KOPT-K1 (cell line): ENCODE data around the gene PSMD14.
A peak's percentile ranks its signal among the peaks of the same experiment; 100 is the strongest.
"Not testable (repeated sequence)": the region's sequence is repeated elsewhere in the genome, so short reads cannot be mapped to it uniquely, and the experiment has no call there.

Source experiments
- H3K27ac ChIP-seq: fragments of 200-600 bp; sonication (generic); 2 replicates; pipeline ENCODE4 v1.5.1; 2016; ENCODE audit warnings: antibody characterized with exemption, mild to moderate bottlenecking, low read depth, low read length; ENCODE audit not compliant: poor library complexity, severe bottlenecking
- H3K36me3 ChIP-seq: fragments of 200-600 bp; sonication (generic); 2 replicates; pipeline ENCODE4 v1.5.1; 2017; ENCODE audit warnings: antibody characterized with exemption, mild to moderate bottlenecking, low read length, moderate library complexity; ENCODE audit not compliant: insufficient read depth
- H3K9me3 ChIP-seq: fragments of 200-600 bp; sonication (generic); 2 replicates; pipeline ENCODE4 v1.5.1; 2017; ENCODE audit warnings: antibody characterized with exemption, low read length, mild to moderate bottlenecking; ENCODE audit not compliant: insufficient read depth, poor library complexity, severe bottlenecking

PSMD14 gene

DNA sequence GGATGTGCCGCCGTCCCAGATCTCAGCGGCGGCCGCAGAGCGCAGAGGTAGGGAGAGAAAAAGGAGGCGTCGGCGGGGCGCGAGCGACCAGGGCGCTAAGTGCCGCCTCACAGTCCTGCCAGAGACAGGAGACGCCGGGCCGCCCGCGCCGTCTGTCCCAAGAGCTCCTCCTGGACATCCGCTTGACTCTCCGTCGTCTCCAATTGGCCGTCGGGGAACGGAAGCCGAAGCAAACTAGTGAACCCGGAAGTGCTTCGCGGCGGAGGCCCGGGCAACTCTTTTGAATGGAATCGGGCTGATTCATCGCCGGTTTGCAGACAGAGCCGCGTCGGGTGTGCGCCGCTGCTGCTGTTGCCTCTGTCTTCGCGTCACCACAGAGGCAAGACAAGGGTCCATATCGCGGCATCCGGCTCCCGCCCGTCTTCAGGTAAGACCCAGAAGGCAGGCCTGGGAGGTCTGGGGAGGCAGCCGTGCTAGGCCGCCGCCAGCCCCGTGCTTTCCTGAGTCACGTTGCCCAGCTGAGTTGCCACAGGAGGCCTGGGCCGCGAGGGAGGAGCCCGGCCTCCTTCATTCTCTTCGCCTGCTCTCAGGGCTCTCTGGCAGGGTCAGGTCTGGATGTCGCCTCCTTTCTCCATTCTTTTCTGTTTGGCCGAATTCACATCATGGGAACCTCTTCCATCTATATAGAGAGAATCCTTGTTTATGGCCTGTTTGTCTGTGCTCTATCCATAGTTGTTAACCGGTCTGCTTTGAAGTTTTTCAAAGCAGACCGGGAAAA lies at the start of gene PSMD14:
PSMD14 (plus strand) TSS at position 248 of the 778 bp plus-strand sequence. CDS start 10,401 bp downstream, outside the sequence.
- peak within 1 kb of the TSS; percentile 82 for H3K27ac ChIP-seq
- peaks cover 5% of the 10 kb centered on the region; the same call in 1 of the 2 replicates for H3K36me3 ChIP-seq
- peaks cover 14% of the 10 kb centered on the region for H3K9me3 ChIP-seq

GRCh38 chr2:161265874-161266273 lies 42.4 kb upstream of the PSMD14 start:
- Histone ChIP-seq H3K36me3 (no peaks in the 10 kb centered on the region), H3K9me3 (no peaks in the 10 kb centered on the region), H3K27ac (no peak overlapping the region)

DNA sequence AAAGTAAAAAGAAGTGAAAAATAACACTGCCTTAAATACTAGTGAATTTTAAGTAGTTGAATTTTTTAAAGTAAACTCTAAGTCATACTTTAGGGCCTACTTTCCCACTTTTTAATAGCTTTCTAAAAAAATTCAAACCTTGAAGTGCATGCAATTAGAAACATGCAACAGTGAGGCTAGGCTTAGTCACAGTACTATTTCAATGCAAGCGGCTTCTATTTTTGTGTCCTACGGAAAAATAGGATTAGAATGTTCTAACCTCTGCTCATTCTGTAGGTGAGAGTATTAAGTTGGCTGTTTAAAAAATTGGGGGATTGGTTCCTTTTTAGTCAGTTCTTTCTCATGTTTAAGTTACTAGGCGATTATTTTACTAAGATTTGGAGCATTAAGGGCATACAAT lies 39.1 kb upstream of the PSMD14 start:
- Histone ChIP-seq H3K36me3 (no peaks in the 10 kb centered on the region), H3K27ac (no peak overlapping the region), H3K9me3 (no peaks in the 10 kb centered on the region)

GRCh38 chr2:161273038-161273760 lies 35.0 kb upstream of the PSMD14 start:
- H3K9me3 ChIP-seq: no peaks in the 10 kb centered on the region
- H3K27ac ChIP-seq: no peak overlapping the region
- no peaks in the 10 kb centered on the region for H3K36me3 ChIP-seq

DNA sequence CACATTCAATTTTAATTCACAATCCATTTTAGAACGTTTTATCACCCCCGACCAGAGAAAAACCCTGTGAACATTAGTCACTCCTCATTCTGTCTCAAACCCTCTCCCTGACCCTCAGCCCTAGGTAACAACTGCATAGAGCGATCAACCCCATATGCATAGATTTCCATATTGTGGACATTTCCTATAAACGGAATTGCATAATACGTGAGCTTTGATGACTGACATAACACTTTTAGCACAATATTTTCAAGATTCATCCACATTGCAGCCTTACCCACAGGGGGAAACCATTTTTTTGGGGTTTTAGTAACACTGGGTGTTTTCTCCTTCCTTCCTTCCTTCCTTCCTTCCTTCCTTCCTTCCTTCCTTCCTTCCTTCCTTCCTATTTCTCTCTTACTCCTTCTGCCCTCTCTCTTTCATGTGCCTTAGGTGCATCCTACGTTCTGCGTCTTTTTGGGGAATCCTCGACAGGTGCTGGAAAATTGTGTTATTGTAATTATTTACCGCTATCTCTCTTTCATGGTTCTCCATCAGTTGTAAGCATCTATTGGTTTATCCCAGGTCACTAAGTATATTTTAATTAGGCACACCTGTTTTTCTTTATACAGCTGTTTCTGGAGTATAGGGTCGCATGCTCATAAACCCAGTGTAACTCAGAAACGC lies 29.5 kb upstream of the PSMD14 start:
- H3K27ac ChIP-seq, H3K36me3 ChIP-seq: not testable (repeated sequence)

GRCh38 chr2:161279230-161279815 lies 28.9 kb upstream of the PSMD14 start:
- H3K27ac ChIP-seq, H3K36me3 ChIP-seq, H3K9me3 ChIP-seq: not testable (repeated sequence)

More for the DNA sequence above, 29.5 kb upstream of the PSMD14 start:
- not testable (repeated sequence) for H3K9me3 ChIP-seq

- H3K27ac ChIP-seq, H3K36me3 ChIP-seq, H3K9me3 ChIP-seq: not testable (repeated sequence)
Measured at GRCh38 chr2:161280906-161281323, 27.3 kb upstream of the PSMD14 start.

DNA sequence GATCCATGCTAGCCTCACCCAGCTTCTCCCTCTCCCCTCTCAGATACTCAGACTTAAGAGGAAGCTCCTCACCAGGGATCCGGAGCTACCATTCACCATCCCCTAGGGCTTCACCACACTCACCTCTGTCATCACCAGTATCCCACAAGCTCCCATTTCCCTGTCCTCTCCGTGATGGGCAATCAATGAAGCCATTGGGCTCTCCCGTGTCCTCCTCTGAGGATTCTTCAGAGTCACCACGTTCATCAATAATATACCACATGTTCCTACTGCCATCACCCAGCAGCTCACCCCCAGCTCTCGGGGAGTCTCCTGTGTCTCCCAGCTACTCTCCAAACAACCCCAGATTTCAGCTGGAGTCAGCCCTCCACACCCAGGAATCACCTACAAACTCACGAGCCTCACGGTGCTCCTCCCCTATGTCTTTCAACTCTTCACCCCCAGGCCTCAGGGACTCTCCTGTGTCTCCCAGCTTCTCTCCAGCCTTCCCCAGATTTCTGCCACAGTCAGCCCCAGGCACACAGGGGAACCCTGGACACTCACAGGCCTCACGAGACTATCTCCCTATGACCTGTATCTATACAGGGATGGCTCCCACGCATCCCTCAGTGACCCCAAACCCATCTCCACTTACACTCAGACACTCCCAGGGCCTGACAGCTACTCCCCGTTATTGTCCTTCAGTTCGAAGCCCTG lies 26.5 kb upstream of the PSMD14 start:
- H3K9me3 ChIP-seq, H3K36me3 ChIP-seq, H3K27ac ChIP-seq: not testable (repeated sequence)

GRCh38 chr2:161282311-161282644 lies 25.9 kb upstream of the PSMD14 start:
- H3K27ac ChIP-seq, H3K9me3 ChIP-seq, H3K36me3 ChIP-seq: not testable (repeated sequence)

- no peak overlapping the region for H3K27ac ChIP-seq
- H3K36me3 ChIP-seq: no peaks in the 10 kb centered on the region
- H3K9me3 ChIP-seq: no peaks in the 10 kb centered on the region
Measured at GRCh38 chr2:161283926-161284325, 24.3 kb upstream of the PSMD14 start.

DNA sequence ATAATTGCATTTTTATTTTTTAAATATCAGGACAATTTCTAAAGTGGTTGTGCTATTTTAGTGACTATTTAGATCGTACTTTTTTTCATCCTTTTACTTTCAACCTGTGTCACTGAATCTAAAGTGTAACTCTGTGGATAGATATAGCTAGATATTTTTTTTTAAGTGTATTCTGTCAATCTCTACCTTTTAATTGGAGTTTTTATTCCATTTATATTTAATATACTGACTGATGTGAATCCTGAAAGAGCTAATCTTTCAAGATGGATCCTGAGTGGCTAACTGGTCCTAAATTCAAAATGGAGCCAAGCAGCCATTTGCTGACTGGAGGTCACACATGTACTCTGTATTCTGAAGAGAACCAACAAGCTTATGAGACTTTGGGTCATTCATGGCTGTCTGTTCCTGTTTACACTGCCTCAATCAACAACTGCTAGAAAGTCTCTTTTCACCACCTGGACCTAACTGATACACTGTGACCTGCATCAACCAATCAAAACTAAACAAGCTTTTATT lies 4.6 kb upstream of the PSMD14 start:
- Histone ChIP-seq H3K27ac (no peak overlapping the region), H3K36me3 (no peaks in the 10 kb centered on the region), H3K9me3 (peaks cover 18% of the 10 kb centered on the region)

DNA sequence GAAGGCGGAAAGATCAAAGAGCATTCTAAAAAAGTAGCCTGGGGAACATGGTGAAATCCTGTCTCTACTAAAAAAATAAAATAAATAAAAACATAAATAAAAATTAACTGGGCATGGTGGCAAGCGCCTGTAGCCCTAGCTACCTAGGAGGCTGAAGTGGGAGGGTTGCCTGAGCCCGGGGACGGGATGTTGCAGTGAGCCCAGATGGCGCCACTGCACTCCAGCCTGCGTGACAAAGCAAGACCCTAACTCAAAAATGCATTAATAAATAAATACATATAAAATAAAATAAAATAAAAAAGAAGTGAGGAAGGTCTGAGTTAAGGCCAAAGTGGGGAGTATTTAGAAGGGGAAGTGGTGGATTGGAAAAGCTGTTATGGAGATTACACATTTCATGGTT lies 1.3 kb upstream of the PSMD14 start:
- Histone ChIP-seq H3K9me3 (peaks cover 18% of the 10 kb centered on the region), H3K36me3 (no peaks in the 10 kb centered on the region)

GRCh38 chr2:161307676-161308075 lies 549 bp upstream of the PSMD14 start:
- peak overlapping the region; percentile 82 for H3K27ac ChIP-seq
- H3K36me3 ChIP-seq: peaks cover 2% of the 10 kb centered on the region; the same call in 1 of the 2 replicates
- H3K9me3 ChIP-seq: peaks cover 18% of the 10 kb centered on the region

More for the DNA sequence above, 1.3 kb upstream of the PSMD14 start:
- no peak overlapping the region for H3K27ac ChIP-seq

DNA sequence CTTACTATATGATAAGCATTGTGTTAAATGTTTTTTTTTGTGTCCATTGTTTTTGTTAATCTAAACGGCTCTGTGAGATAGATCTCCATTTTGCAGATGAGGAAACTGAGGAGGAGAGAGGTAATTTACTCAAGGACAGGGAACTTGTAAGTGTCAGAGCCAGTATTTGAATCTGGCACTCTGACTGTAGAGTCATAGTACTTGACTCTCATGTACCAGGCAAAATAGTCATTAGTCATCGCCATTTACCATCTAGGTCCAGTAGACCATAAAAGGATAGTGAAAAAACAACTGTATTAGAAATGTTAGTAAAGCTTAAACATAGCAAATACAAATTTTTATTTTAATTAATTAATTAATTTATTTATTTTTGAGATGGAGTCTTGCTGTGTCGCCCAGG lies 4.8 kb downstream of the PSMD14 start:
- H3K27ac ChIP-seq: no peak overlapping the region
- H3K9me3 ChIP-seq: no peaks in the 10 kb centered on the region
- H3K36me3 ChIP-seq: peaks cover 21% of the 10 kb centered on the region
